HL-60/S4 (cell line): ENCODE results near the gene RGS7.

Source experiments
- in situ Hi-C: fragments of 300-500 bp; cut with MboI; formaldehyde crosslinking; loops from 2 replicates; pipeline ENCODE4 v1.14.3; 2022; ENCODE audit warnings: low sequenced_read_pairs

RGS7 gene

GRCh38 chr1:241356519-241357365 is at the start of gene RGS7:
Gene RGS7, minus strand, starts transcription at chr1:241357205.
- in situ Hi-C loops = no loop called here

- in situ Hi-C loops = no loop called here
Measured at GRCh38 chr1:241406421-241406820, 49.4 kb upstream of the RGS7 start.

DNA sequence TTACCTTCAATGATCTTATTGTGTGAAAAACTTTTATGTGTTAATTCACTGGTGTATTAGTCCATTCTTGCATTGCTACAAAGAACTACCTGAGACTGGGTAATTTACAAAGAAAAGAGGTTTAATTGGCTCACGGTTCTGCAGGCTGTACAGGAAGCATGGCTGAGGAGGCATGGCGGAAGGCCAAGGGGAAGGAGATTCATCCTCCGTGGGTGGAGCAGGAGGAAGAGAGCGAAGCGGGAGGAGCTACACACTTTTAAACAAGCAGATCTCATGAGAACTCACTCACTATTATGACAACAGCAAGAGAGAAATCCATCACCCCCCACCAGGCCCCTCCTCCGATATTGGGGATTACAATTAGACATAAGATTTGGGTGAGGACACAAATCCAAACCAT is 44.2 kb upstream of the RGS7 start:
- in situ Hi-C loops = no loop called here

DNA sequence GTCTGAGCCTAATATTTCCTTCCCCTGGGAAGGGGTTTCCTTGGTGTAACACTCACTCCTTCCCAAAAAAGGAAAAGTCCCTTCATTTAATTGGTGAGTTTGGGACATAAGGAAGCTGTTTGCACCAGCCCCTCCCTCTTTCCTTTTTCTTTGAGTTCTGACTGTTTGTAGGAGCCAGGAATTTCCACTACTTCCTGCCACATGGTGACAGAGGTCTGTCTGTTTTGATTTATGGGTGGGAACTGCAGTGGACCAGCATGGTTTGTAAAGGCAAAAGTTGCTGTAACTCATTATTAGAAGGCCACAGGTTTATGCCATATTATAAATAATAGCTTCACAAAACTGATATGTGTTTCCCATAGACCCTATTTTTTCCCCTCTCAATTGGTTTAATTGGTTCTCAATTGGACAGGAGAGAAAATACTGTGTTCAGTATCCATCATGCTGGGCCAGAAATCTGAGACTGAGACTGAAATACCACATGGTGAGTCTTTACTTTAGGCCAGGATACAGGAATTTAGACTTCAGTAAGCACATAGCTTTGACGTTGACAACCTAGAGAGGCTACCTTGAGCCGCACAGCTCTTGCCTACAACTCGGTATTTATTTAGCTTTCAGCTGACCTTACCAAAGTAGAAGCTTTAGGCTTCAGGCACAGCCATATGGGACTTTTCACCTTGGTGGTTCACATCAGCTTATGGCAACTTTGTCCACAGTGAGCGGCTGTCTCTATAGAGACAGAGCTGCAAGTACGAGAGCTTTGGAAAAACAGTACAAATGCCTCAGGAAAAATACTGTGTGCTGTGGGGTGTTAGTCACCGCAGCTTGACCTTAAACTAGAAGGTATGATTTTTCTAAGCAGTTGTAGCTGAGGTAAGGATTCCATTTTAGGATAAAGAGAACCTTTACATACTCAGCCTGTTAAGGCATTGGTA is 40.0 kb upstream of the RGS7 start:
- in situ Hi-C loops = no loop called here

DNA sequence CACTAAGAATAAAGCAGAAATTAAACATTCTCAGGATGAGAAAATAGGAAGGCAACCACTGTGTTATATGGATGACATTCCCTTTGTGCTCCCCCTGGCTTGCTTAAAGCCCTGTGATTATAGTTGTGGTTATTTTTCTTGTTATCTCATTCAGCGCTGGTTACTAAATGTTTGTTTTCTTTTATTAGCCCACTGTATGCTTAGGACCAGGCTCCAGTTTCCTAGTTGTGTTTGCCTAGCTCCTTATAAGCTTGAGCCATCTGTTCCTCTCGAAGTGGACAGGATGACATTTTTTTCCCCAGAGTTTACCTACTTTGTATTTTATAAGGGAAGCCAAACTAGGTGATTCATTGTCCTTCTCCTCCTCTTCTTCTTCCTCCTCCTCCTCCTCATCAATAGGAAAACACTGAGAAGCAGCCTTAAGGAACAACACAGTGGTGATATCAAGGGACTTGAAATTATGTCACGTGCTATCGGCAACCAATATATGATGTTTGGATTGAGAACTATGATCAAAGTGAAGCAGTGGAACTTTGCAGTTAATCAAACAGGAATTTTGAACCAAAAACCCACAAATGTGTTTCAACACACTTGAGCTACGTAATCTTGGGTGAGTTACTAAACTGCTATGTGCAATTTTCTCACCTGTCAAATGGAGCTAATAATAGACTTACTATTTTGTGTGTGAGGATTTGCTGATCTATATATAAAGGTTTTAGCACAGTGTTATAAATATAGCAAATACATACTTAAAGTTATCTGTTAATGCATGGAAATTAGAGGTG is 35.1 kb upstream of the RGS7 start:
- in situ Hi-C loops = no loop called here

- in situ Hi-C loops = no loop called here
Measured at GRCh38 chr1:241390526-241390925, 33.5 kb upstream of the RGS7 start.

GRCh38 chr1:241389400-241389799 is 32.4 kb upstream of the RGS7 start:
- in situ Hi-C loops = no loop called here

DNA sequence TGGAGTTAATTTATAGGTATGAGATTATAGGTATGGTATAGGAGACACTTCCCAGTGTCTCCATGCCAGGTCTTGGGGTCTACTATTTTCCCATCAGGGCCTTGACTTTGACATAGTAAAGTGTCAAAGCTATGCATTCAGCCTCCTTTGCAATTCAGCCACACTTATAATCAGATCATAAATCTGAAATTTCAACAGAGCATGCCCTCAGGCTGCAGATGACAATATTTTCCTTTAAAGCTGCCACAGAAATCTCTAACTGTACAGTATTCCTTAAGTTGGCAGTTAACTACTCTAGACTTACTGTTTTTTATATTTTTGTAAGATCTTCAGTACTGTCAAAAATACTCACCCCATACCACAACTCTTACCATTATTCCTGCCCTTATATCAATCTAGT is 30.2 kb upstream of the RGS7 start:
- in situ Hi-C loops = no loop called here

GRCh38 chr1:241376701-241377100 is 19.7 kb upstream of the RGS7 start:
- in situ Hi-C loops = no loop called here

DNA sequence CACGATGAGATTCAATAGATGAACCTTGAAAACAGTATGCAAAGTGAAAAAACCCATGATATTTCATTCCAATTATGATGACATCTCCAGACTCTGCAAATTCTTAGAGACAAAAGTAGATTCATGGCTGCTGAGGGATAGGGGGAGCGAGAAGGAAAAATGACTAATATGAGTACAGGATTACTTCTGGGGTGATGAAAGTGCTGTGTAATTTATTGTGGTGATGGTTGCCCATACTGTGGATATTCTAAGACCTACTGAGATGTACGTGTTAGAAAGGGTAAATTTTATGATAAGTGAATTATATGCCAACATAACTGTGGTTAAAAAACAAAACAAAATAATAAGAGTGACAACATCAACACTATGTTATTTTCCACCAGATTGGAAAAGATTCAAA is 18.9 kb upstream of the RGS7 start:
- in situ Hi-C loops = no loop called here

DNA sequence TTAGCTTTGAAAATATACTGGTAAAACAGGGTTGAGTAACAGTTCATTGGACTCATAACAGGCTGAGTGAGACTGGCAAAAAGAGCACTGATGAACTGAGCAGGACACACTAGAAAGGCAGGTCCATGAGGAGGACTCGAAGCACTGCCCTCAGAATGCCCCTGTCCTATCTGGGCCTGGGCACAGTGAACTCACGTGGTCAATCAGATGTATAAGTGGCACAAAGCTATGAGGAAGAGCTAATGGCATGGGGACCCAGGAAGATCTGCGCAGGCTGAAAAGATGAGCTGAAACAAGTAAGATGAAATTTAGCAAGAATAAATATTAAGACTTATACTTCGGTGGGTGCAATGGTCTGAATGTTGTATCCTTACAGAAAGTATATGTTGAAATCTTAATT is 9.2 kb upstream of the RGS7 start:
- in situ Hi-C loops = no loop called here

- in situ Hi-C loops = no loop called here
Measured at GRCh38 chr1:241362350-241362749, 5.3 kb upstream of the RGS7 start.

DNA sequence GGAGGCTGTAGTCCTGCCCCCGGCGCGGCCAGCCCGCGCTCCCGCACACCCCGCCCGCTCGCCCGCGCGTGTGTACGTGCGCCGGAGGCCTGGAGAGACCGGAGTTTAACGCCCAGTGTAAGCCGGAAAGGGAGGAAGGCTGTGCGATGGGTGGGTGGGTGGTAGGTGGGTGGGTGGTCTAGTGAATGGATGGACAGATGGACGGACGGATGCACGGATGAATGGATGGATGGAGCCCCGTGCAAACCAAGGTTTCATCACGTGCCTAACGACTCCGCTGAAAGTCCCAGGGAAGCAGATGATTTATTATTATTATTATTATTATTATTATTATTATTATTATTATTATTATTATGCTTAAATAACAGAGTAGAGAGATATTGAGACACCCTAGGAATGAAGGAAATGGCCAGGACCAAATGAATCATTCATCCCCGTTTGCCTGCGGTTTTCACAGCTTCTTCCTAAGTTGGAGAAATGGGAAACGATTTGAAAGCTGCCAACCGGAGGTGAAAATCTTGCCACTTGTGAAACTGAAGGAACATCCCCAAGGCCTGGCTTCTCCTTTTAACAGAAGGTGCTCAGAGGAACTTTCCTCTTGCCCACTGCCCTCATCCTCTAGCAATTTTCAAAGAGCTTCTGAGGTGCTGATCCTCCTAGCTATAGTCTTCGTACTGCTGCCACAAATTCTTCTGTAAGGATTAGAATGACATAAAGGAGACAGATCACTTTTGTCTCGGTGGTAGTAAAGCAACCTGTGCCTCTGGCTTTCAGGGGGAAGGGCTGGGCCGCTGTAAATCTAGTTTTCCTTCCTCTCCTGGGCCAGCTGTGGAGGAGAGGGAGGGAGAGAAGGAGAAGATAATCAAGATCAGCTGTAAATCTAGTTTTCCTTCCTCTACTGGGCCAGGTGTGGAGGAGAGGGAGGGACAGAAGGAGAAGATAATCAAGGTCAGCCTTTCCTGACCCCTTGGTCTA is 648 bp upstream of the RGS7 start:
- in situ Hi-C loops = no loop called here

DNA sequence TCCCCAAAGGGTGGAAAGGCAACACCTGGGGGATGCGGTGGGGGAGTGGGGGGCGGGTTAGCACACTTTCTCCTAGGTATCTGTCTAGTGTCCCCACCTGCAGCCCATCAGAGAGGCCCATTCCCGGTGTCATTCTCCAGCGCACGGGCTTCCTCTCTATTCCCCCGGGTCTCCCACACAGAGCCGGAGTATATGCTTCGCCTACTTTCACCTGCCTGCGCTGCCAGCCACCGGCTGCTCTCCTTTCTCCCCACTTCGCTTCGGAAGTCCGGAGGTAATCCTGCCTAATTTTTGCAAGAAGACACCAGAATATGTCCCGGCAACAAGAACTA is 852 bp downstream of the RGS7 start:
- in situ Hi-C loops = no loop called here

DNA sequence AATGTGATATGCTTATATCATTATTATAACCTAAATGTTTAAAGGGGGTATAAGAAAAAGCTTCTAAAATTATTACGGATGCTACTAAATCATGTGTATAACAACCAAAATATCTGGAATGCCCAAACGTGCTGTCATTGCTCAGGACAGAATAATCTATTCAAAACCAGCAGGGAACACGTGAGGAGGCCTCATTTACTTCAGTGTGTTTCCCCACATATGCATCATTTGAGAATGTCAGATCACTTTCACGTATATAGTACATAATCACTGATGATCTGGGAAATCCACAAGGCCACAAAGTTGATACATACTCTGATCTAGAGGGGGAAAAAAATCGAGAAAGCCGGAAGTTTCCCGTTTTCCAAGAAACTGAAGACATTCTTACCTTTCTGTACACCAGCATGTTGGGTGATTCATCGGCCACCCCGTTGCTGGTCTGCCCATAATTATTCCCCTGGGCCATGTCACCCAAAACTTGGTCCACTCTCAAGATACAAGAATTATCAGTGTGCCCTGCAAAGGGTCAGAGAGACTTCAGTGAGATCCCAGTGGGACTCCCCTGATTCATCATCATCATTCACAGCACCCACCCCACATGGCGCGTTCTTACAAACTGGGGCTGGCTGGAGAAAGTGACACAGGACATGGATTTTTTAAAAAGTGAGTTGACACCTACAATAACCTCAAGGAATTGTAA is 1.5 kb downstream of the RGS7 start:
- in situ Hi-C loops = no loop called here

- in situ Hi-C loops = no loop called here
Measured at GRCh38 chr1:241352401-241352800, 4.6 kb downstream of the RGS7 start.

DNA sequence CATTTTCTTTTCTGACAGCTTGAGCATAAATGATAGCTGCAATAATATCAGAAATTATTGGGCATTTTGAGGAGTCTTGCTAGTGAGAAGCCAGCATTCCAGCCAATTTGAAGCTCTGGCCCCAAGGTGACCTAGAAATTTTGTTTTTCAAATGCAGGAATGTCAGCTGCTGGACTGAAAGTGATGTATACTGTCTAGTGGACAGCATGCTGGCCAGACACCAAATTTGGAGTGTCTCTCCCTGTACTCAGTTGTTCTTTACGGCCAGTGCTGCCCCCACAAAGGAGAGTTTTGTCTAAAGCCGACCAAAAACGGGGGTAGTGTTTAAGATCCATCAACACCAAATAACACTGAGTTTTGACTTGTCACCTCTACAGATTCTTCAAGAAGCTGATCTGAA is 5.2 kb downstream of the RGS7 start:
- in situ Hi-C loops = no loop called here

DNA sequence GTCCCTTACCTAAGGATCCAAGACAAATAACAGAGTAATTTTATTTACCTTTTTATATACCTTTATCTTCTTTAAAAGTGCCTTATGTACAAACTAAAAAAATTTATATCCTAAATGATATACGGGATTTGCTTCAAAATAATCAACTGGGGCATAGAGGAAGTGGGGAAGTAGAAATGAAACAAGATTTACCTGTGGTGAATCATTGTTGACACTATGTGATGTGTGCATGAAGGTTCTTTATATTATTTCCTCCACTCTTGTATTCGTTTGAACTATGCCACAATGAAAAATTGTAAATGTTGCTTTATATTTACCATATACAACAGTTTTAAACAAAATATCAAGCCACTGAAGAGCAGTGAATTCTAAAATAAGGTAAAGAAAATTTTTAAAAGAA is 13.0 kb downstream of the RGS7 start:
- in situ Hi-C loops = no loop called here

DNA sequence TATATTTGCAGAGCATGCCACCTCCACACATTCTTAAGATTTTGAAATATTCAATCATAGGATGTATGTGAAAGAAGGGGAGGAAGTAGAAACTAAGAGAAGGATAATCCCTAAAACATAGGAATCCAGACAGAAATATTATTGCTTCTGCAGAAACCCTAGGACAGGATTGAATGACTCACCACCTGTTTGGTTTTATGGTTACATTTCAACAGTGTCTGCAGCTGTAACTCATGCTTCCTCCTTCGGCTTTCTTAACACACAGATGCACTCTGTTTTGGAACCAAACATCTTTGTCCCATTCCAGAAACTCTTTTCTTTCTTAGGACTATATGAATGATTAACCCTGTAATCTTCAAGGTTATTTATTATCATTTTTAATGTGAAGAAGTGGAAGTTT is 20.7 kb downstream of the RGS7 start:
- in situ Hi-C loops = no loop called here

- in situ Hi-C loops = no loop called here
Measured at GRCh38 chr1:241332987-241333386, 24.0 kb downstream of the RGS7 start.
